ENCODE results near the gene IFNL1. TPM values are rescaled to one million over a fixed set of nuclear protein-coding genes. Genes with fewer than 3 reads are reported as not detected.
A peak's percentile ranks its signal among the peaks of the same experiment; 100 is the strongest.
"Not testable (repeated sequence)": the region's sequence is repeated elsewhere in the genome, so short reads cannot be mapped to it uniquely, and the experiment has no call there.

IFNL1 gene
- polyA plus RNA-seq, 1 experiment = not detected

DNA sequence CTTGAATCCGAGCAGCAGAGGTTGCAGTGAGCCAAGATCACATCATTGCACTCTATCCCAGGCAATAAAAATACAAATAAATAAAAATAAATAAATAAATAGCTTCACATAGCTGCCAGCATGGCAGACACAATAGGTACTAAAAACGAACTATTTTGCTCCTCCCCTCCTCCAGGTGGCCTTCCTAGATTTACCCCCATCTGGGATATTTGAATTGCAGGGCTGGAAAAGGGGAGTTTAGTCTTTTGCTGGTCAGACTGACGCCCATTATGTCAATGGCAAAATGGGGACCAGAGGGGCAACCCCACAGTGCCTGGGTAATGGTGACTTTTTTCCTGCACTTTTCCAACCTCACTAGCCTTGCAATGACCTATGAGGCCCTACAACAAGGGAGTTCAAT lies 40.3 kb downstream of the IFNL1 start:
- H3K36me3 ChIP-seq (ENCODE audit: control insufficient read depth, insufficient read depth, low read length) = no peaks in the 10 kb centered on the region
- no peak for DNase-seq (ENCODE audit: low read depth)
- CTCF ChIA-PET = interaction anchor here (0.8 to 1.8 kb wide), 4 partner anchors 9 to 227 kb away, joined by 3 to 6 read pairs (median 4); no protein-coding TSS in a partner anchor
- no peaks in the 10 kb centered on the region for H3K27me3 ChIP-seq (ENCODE audit: control insufficient read depth, insufficient read depth, low read length)
- POLR2A ChIA-PET = no interaction called here
- H3K4me3 ChIP-seq (ENCODE audit: low read depth, low read length) = no peak overlapping the region
- TF ChIP-seq, protein P1, sequence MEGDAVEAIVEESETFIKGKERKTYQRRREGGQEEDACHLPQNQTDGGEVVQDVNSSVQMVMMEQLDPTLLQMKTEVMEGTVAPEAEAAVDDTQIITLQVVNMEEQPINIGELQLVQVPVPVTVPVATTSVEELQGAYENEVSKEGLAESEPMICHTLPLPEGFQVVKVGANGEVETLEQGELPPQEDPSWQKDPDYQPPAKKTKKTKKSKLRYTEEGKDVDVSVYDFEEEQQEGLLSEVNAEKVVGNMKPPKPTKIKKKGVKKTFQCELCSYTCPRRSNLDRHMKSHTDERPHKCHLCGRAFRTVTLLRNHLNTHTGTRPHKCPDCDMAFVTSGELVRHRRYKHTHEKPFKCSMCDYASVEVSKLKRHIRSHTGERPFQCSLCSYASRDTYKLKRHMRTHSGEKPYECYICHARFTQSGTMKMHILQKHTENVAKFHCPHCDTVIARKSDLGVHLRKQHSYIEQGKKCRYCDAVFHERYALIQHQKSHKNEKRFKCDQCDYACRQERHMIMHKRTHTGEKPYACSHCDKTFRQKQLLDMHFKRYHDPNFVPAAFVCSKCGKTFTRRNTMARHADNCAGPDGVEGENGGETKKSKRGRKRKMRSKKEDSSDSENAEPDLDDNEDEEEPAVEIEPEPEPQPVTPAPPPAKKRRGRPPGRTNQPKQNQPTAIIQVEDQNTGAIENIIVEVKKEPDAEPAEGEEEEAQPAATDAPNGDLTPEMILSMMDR (IDR thresholded peaks at IDR 0.05; ENCODE audit: insufficient read depth, low read depth, low read length) = no peak

DNA sequence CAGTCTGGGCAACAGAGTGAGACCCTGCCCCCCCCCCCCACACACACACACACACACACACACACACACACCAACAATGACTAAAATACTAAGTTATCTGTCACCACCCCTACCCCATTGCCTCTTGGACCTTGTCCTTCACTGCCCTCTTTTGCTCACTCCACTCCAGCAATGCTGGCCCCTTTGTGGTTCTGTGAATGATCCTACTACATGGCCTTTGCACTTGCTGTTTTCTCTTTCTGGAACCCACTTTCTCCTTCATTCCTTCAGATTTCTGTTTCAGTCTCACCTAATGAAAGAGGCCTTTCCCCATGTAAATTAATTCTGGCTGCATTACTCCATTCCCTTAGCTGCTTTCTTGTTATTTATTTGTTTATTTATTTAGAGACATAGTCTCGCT lies 43.5 kb downstream of the IFNL1 start:
- TF ChIP-seq, protein P1 (IDR thresholded peaks at IDR 0.05; ENCODE audit: insufficient read depth, low read depth, low read length) = no peak
- Histone ChIP-seq H3K27me3 (ENCODE audit: control insufficient read depth, insufficient read depth, low read length) (no peaks in the 10 kb centered on the region), H3K4me3 (ENCODE audit: low read depth, low read length) (no peak overlapping the region), H3K36me3 (ENCODE audit: control insufficient read depth, insufficient read depth, low read length) (no peaks in the 10 kb centered on the region)
- ChIA-PET POLR2A (no interaction called here), CTCF (interaction anchor here (0.7 to 1.3 kb wide), 3 partner anchors 13 to 218 kb away, joined by 3 to 6 read pairs (median 4); no protein-coding TSS in a partner anchor)
- no peak for DNase-seq (ENCODE audit: low read depth)

GRCh38 chr19:39340156-39340555 lies 43.9 kb downstream of the IFNL1 start:
- H3K4me3 ChIP-seq (ENCODE audit: low read depth, low read length); H3K27me3 ChIP-seq (ENCODE audit: control insufficient read depth, insufficient read depth, low read length); DNase-seq (ENCODE audit: low read depth); POLR2A ChIA-PET; H3K36me3 ChIP-seq (ENCODE audit: control insufficient read depth, insufficient read depth, low read length): not testable (repeated sequence)
- CTCF ChIA-PET = interaction anchor here (1.3 kb wide), 1 partner anchor 71 kb away, joined by 3 read pairs; no protein-coding TSS in a partner anchor

GRCh38 chr19:39341129-39341718 lies 45.0 kb downstream of the IFNL1 start:
- no peak for DNase-seq (ENCODE audit: low read depth)
- TF ChIP-seq, protein P1 (IDR thresholded peaks at IDR 0.05; ENCODE audit: insufficient read depth, low read depth, low read length) = no peak; the same call in 1 of the 2 replicates
- ChIA-PET CTCF (interaction anchor here (1.6 to 2.4 kb wide), 2 partner anchors 10 to 14 kb away, joined by 8 to 11 read pairs; no protein-coding TSS in a partner anchor), POLR2A (no interaction called here)
- Histone ChIP-seq H3K36me3 (ENCODE audit: control insufficient read depth, insufficient read depth, low read length) (0 out of 2 replicates have a peak, but pooled peaks cover 1% of the 10 kb centered on the region), H3K4me3 (ENCODE audit: low read depth, low read length) (peak overlapping the region; percentile 50), H3K27me3 (ENCODE audit: control insufficient read depth, insufficient read depth, low read length) (no peaks in the 10 kb centered on the region)

GRCh38 chr19:39341719-39342604 lies 45.8 kb downstream of the IFNL1 start, which contains the start of gene SAMD4B:
TSS of gene SAMD4B (plus strand) at chr19:39342421. CDS start at chr19:39356894, 14,473 bp downstream.
- Histone ChIP-seq H3K4me3 (ENCODE audit: low read depth, low read length) (peak within 1 kb of the TSS; percentile 94), H3K36me3 (ENCODE audit: control insufficient read depth, insufficient read depth, low read length) (0 out of 2 replicates have a peak, but pooled peaks cover 1% of the 10 kb centered on the region), H3K27me3 (ENCODE audit: control insufficient read depth, insufficient read depth, low read length) (no peaks in the 10 kb centered on the region)
- CTCF ChIA-PET = interaction anchor here (0.6 to 2.4 kb wide), 10 partner anchors 9 to 220 kb away, joined by 3 to 11 read pairs (median 6); partner anchors contain the start of genes MED29 and PAF1
- DNase-seq (ENCODE audit: low read depth) = peak; percentile 71
- TF ChIP-seq, protein P1 (IDR thresholded peaks at IDR 0.05; ENCODE audit: insufficient read depth, low read depth, low read length) = peak; percentile 69
- POLR2A ChIA-PET = interaction anchor here (0.5 to 1.3 kb wide), 4 partner anchors 16 to 818 kb away, joined by 3 to 11 read pairs (median 4); partner anchors contain the start of genes MRPS12, RPS16 and SARS2

Measured in BJ (cell line).